H1 (cell line): ENCODE results near the gene EGFLAM.

Source experiments
- MAFK ChIP-seq: IDR thresholded peaks from 2 replicates; pipeline ENCODE4 v1.6.1; 2012; ENCODE audit warnings: low read depth, mild to moderate bottlenecking, improper control_type of control experiment, low read length
- SIX5 ChIP-seq: IDR thresholded peaks from 2 replicates; pipeline ENCODE4 v1.6.1; 2011; ENCODE audit warnings: mild to moderate bottlenecking, low read depth, low read length
- TCF12 ChIP-seq: IDR thresholded peaks from 2 replicates; pipeline ENCODE4 v1.6.1; 2011; ENCODE audit warnings: low read depth, mild to moderate bottlenecking, low read length
- TF ChIP-seq, protein P1 (sequence below), 3 experiments: IDR thresholded peaks; 1 replicate in 2 of 3; 2 replicates in 1 of 3; pipeline versions ENCODE4 v1.5.1 to v1.6.1; 2011; ENCODE audit warnings: low read length in 3 of 3, mild to moderate bottlenecking in 3 of 3, inconsistent platforms in 2 of 3, low read depth in 1 of 3, moderate library complexity in 1 of 3; ENCODE audit not compliant: insufficient read depth in 1 of 3; ENCODE audit errors: control extremely low read depth in 1 of 3

GRCh38 chr5:38424148-38425060 is 166.0 kb downstream of the EGFLAM start:
- TF ChIP-seq TCF12 = no peak
- no peak for TF ChIP-seq SIX5
- TF ChIP-seq, protein P1, sequence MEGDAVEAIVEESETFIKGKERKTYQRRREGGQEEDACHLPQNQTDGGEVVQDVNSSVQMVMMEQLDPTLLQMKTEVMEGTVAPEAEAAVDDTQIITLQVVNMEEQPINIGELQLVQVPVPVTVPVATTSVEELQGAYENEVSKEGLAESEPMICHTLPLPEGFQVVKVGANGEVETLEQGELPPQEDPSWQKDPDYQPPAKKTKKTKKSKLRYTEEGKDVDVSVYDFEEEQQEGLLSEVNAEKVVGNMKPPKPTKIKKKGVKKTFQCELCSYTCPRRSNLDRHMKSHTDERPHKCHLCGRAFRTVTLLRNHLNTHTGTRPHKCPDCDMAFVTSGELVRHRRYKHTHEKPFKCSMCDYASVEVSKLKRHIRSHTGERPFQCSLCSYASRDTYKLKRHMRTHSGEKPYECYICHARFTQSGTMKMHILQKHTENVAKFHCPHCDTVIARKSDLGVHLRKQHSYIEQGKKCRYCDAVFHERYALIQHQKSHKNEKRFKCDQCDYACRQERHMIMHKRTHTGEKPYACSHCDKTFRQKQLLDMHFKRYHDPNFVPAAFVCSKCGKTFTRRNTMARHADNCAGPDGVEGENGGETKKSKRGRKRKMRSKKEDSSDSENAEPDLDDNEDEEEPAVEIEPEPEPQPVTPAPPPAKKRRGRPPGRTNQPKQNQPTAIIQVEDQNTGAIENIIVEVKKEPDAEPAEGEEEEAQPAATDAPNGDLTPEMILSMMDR (IDR thresholded peaks at IDR 0.05; ENCODE audit: control extremely low read depth in 1 of 3, insufficient read depth in 1 of 3, low read depth in 1 of 3, low read length in 3 of 3) = no peak
- no peak for TF ChIP-seq MAFK
